ENCODE measurements around the gene SHCBP1.

Gene SHCBP1

DNA sequence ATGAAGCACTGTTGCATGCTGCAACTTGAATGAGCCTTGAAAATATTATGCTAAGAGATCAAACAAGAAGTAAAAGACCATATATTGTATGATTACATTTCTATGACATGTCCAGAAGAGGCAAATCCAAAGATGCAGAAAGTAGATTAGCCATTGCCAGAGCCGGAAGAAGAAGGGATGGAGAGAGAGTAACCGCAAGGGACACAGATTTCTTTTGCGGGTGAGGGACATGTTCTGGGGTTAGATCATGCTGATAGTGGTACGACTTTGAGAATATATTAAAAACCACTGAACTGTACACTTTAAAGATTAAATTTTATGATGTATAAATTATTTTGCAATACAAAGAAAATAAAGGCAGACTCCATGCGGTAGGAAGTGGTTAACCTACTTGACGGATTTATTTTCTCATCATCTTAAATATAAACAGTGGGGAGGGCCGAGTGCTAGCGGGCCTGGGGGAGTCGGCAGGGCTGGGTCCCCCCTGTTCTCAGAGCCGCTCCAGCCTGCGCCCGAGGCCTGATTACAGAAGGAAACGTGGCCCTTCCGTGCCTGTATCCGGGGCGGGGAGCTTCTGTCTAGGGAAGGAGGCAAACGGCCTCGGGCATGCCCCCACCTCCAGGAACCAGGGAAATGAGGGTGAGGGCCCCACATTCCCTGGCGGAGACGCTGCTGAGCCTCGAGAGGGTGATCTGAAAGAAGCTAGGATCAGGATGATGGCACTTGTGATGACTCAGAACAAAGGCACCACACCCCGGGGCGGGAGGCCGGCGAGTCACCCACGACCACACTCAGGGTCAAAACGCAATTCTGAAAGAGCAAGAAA, 48.0 kb downstream of the SHCBP1 start:
- Histone ChIP-seq H3K9me3 (ENCODE audit: control insufficient read depth, low read length) (no peaks in the 10 kb centered on the region), H3K4me1 (no peaks in the 10 kb centered on the region), H3K9ac (no peak overlapping the region), H3K36me3 (ENCODE audit: control insufficient read depth, insufficient read depth, low read length) (no peaks in the 10 kb centered on the region), H3K27ac (no peak overlapping the region), H3K27me3 (ENCODE audit: control insufficient read depth, insufficient read depth, low read length) (no peaks in the 10 kb centered on the region), H3K4me3 (ENCODE audit: low read depth, low read length) (no peak overlapping the region), H2AFZ (no peak overlapping the region), H3K79me2 (no peaks in the 10 kb centered on the region), H3K4me2 (ENCODE audit: low read length) (no peak overlapping the region)
- TF ChIP-seq, protein P1, sequence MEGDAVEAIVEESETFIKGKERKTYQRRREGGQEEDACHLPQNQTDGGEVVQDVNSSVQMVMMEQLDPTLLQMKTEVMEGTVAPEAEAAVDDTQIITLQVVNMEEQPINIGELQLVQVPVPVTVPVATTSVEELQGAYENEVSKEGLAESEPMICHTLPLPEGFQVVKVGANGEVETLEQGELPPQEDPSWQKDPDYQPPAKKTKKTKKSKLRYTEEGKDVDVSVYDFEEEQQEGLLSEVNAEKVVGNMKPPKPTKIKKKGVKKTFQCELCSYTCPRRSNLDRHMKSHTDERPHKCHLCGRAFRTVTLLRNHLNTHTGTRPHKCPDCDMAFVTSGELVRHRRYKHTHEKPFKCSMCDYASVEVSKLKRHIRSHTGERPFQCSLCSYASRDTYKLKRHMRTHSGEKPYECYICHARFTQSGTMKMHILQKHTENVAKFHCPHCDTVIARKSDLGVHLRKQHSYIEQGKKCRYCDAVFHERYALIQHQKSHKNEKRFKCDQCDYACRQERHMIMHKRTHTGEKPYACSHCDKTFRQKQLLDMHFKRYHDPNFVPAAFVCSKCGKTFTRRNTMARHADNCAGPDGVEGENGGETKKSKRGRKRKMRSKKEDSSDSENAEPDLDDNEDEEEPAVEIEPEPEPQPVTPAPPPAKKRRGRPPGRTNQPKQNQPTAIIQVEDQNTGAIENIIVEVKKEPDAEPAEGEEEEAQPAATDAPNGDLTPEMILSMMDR (IDR thresholded peaks at IDR 0.05), result no peak

DNA sequence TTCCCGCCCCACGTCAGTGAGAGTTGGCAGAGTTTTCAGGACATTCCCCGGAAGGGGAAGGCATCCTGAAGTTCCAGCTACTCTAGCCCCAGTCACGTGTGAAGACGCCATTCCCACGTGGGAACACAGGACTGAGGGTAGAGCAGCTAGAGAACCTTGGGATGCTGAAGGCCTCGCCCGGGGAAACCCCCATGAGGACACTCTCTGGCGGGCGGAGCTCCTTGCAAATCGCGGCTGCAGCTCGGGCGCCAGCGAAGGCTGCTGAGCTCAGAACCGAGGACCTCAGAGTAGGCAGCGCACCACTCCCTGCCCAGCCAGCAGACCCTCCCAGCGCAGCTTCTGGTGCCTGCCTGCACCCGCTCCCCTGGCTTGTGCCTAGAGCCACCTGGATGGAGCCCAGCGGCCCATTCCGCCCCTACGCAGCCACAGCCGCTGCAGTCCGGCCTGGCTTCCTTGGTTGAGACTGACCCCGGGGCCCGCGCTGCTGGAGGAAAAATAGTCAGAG, 51.9 kb downstream of the SHCBP1 start:
- TF ChIP-seq, protein P1 (IDR thresholded peaks at IDR 0.05), result no peak
- Histone ChIP-seq H3K9me3 (ENCODE audit: control insufficient read depth, low read length) (no peaks in the 10 kb centered on the region), H3K27ac (no peak overlapping the region), H3K4me2 (ENCODE audit: low read length) (no peak overlapping the region), H3K9ac (no peak overlapping the region), H2AFZ (no peak overlapping the region), H3K4me3 (ENCODE audit: low read depth, low read length) (no peak overlapping the region), H3K4me1 (no peaks in the 10 kb centered on the region), H3K79me2 (no peaks in the 10 kb centered on the region), H3K36me3 (ENCODE audit: control insufficient read depth, insufficient read depth, low read length) (no peaks in the 10 kb centered on the region), H3K27me3 (ENCODE audit: control insufficient read depth, insufficient read depth, low read length) (no peaks in the 10 kb centered on the region)

DNA sequence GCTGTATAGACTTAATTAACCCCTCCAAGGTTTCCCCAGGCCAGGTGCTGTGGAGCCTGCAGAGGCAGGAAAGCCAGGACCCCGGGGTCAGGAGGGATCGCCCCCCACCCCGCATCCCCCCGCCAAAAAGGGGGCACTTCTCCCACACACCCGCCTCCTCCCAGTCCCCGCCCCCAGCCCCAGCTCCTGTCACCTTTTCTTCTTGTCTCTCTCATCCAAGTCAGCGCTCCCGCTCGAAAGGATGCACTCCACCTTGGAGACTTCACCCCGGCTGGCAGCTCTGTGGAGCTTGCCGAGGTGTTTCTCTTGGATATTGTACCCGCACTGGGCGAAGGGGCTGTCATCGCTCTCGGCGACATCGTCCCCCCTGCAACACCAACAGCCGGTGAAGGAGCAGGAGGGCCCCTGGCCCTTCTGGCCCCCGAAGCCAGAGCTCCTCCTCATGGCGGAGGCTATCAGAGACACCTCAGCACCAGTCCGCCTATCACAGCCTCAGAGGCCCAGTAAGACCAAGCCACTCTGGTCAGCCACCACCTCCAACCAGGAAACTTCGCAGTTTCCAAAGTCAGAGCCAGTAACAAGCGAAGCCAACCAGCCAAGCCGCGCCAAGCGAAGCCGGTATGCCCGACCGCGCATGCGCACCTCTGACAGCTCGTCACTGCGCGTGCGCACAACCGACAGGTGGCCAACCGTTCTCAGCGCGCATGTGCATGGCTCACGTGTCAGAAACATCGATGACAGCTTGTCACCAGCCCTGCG, 52.5 kb downstream of the SHCBP1 start:
- Histone ChIP-seq H3K9ac (no peak overlapping the region), H3K4me3 (ENCODE audit: low read depth, low read length) (no peak overlapping the region), H3K4me2 (ENCODE audit: low read length) (no peak overlapping the region), H3K4me1 (no peaks in the 10 kb centered on the region), H3K36me3 (ENCODE audit: control insufficient read depth, insufficient read depth, low read length) (no peaks in the 10 kb centered on the region), H3K79me2 (no peaks in the 10 kb centered on the region), H3K27me3 (ENCODE audit: control insufficient read depth, insufficient read depth, low read length) (no peaks in the 10 kb centered on the region), H2AFZ (no peak overlapping the region), H3K27ac (no peak overlapping the region), H3K9me3 (ENCODE audit: control insufficient read depth, low read length) (no peaks in the 10 kb centered on the region)
- TF ChIP-seq, protein P1 (IDR thresholded peaks at IDR 0.05), result no peak

DNA sequence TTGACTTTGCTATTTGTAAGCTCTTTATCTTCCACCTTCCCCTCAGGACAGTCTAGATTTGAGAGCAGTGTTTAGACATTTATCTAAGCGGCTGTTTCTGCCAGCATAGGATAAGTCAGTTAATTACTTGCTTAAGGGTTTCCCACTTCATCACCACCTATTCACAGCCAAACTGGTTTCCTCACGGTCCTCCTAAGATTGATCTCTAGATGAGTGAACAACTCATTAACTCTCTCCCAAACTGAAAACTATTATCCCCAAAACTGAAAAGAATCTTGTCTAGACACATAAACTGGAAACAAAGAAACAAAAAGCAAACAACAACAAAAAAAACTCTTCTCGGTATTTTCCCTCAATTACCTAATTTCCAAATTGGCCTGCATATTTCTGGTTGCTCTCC, 58.2 kb downstream of the SHCBP1 start:
- TF ChIP-seq, protein P1 (IDR thresholded peaks at IDR 0.05), result no peak
- H2AFZ ChIP-seq, result no peak overlapping the region
- no peaks in the 10 kb centered on the region for H3K36me3 ChIP-seq (ENCODE audit: control insufficient read depth, insufficient read depth, low read length)
- no peaks in the 10 kb centered on the region for H3K27me3 ChIP-seq (ENCODE audit: control insufficient read depth, insufficient read depth, low read length)
- no peaks in the 10 kb centered on the region for H3K9me3 ChIP-seq (ENCODE audit: control insufficient read depth, low read length)
- H3K9ac ChIP-seq, result no peak overlapping the region
- no peak overlapping the region for H3K4me2 ChIP-seq (ENCODE audit: low read length)
- no peaks in the 10 kb centered on the region for H3K4me1 ChIP-seq
- no peaks in the 10 kb centered on the region for H3K79me2 ChIP-seq
- no peak overlapping the region for H3K27ac ChIP-seq
- no peak overlapping the region for H3K4me3 ChIP-seq (ENCODE audit: low read depth, low read length)

Measured in parathyroid adenoma (tissue), 2 donors.